K562 (cell line): ENCODE measurements around the gene PPTC7. TPM values are rescaled to one million over a fixed set of nuclear protein-coding genes. Genes with fewer than 3 reads are reported as not detected.

ENCODE experiments used
- ARID3B ChIP-seq: fragments of 250-450 bp; sonication (Bioruptor Pico); IDR thresholded peaks from 2 replicates; pipeline ENCODE4 v1.4.0; 2020; ENCODE audit warnings: borderline replicate concordance
- ATF3 ChIP-seq, 2 experiments: fragments of 450-650 bp in 1 of 2; sonication (generic) in 1 of 2; formaldehyde crosslinking in 1 of 2; IDR thresholded peaks in 1 of 2; conservative IDR thresholded peaks in 1 of 2; 2 replicates each; pipeline versions ENCODE4 v1.6.1 to v1.8.1; 2016 to 2023; ENCODE audit warnings: mild to moderate bottlenecking in 2 of 2, moderate library complexity in 2 of 2, inconsistent platforms in 1 of 2, missing genetic modification reagents in 1 of 2
- BRD9 ChIP-seq: fragments of 450-650 bp; IDR thresholded peaks from 2 replicates; pipeline ENCODE4 v1.6.1; 2018; ENCODE audit warnings: low read depth; ENCODE audit not compliant: partially characterized antibody
- CBX5 ChIP-seq: IDR thresholded peaks from 2 replicates; pipeline ENCODE4 v1.6.1; 2014; ENCODE audit warnings: low read depth, borderline replicate concordance
- CEBPB ChIP-seq: fragments of 450-650 bp; IDR thresholded peaks from 2 replicates; pipeline ENCODE4 v1.6.1; 2016; ENCODE audit warnings: missing genetic modification characterization, missing compliant biosample characterization
- HDAC6 ChIP-seq: IDR thresholded peaks from 2 replicates; pipeline ENCODE4 v1.6.1; 2012; ENCODE audit warnings: low read depth, mild to moderate bottlenecking, control low read depth, inconsistent platforms, low read length, moderate library complexity
- REST ChIP-seq, 2 experiments: fragments of 450-650 bp; formaldehyde crosslinking in 1 of 2; IDR thresholded peaks; 2 replicates each; pipeline versions ENCODE4 v1.4.0 to v1.6.1; 2014 to 2020; ENCODE audit warnings: mild to moderate bottlenecking in 2 of 2, borderline replicate concordance in 1 of 2, low read depth in 1 of 2
- USF1 ChIP-seq: sonication (generic); formaldehyde crosslinking; IDR thresholded peaks from 2 replicates; pipeline ENCODE4 v1.9.0; 2022; ENCODE audit warnings: mild to moderate bottlenecking, missing genetic modification reagents
- ZFP36 ChIP-seq: fragments of 150-350 bp; IDR thresholded peaks from 2 replicates; pipeline ENCODE4 v1.6.1; 2018; ENCODE audit warnings: low read length, low read depth; ENCODE audit not compliant: partially characterized antibody
- ZNF224 ChIP-seq: sonication (generic); formaldehyde crosslinking; IDR thresholded peaks from 2 replicates; pipeline ENCODE4 v1.8.0; 2022; ENCODE audit warnings: mild to moderate bottlenecking, missing genetic modification reagents
- ZNF395 ChIP-seq: fragments of 200-800 bp; sonication (Bioruptor generic); IDR thresholded peaks from 2 replicates; pipeline ENCODE4 v1.6.1; 2017; ENCODE audit warnings: missing genetic modification characterization, missing compliant biosample characterization
- ZNF740 ChIP-seq, 3 experiments: fragments of 200-800 bp in 1 of 3; sonication (Bioruptor generic) in 1 of 3; sonication (generic) in 1 of 3; formaldehyde crosslinking in 1 of 3; IDR thresholded peaks; 2 replicates each; pipeline versions ENCODE4 v1.6.1 to v1.8.0; 2016 to 2022; ENCODE audit warnings: mild to moderate bottlenecking in 2 of 3, missing compliant biosample characterization in 2 of 3, missing genetic modification characterization in 2 of 3, missing genetic modification reagents in 1 of 3
- polyA plus RNA-seq, 8 experiments: library from polyadenylated mRNA; depleted of rRNA in 4 of 8; stranded (reverse) in 5 of 8; unstranded in 3 of 8; fragments of >200 nt; fragmentation: Nextera tagmentation in 2 of 8; fragmentation: Illumina TruSeq in 1 of 8; extraction: Ambion mirVana in 2 of 8; extraction: Trizol in 1 of 8; gene quantifications; 2 replicates each; pipeline versions ENCODE4 v1.2.1 to v1.2.3, GENCODE V29; 2011 to 2014; ENCODE audit warnings: inconsistent platforms in 1 of 8, missing spikeins in 1 of 8
- total RNA-seq, 7 experiments: library from RNA; depleted of rRNA in 6 of 7; stranded (reverse); fragments of >200 nt in 6 of 7; fragmentation: Illumina TruSeq in 2 of 7; extraction: Trizol in 2 of 7; gene quantifications; 2 replicates each; pipeline versions ENCODE4 v1.2.1 to v1.2.3, GENCODE V29; 2011 to 2021; ENCODE audit warnings: low replicate concordance in 1 of 7

PPTC7 gene
- total and polyA plus RNA-seq, 9 of the 15 experiments (the other 6 are each of a cell fraction or from before 2014, with no cell fraction given) = 2.6 to 23.1 (median 11.9) TPM

- TF ChIP-seq REST (IDR thresholded peaks at IDR 0.05; ENCODE audit: borderline replicate concordance) (peak; percentile 89; the same call in 1 of the 2 replicates), REST (CRISPR knock-in tag; IDR thresholded peaks at IDR 0.05; ENCODE audit: low read depth) (no peak), ZFP36 (no peak), USF1 (no peak), CBX5 (no peak), ATF3 (IDR thresholded peaks at IDR 0.05) (0 out of 2 replicates have a peak, but pooled peaks have one; percentile 35), ATF3 (CRISPR knock-in tag; conservative IDR thresholded peaks at IDR 0.05) (no peak), ARID3B (CRISPR knock-in tag) (no peak), ZNF740 (CRISPR knock-in tag; IDR thresholded peaks at IDR 0.05) (no peak), ZNF740 (tag; IDR thresholded peaks at IDR 0.05) (no peak), HDAC6 (no peak), CEBPB (tag) (peak; percentile 98), ZNF395 (no peak), BRD9 (peak; percentile 31), ZNF224 (no peak)
These were observed 17.1 kb upstream of the PPTC7 start (continued) for GRCh38 chr12:110600254-110600653.
